ENCODE measurements around the gene DCC.

DCC gene

GRCh38 chr18:53541924-53542323 lies 1201.9 kb downstream of the DCC start:
- DNase-seq: no peak

DNA sequence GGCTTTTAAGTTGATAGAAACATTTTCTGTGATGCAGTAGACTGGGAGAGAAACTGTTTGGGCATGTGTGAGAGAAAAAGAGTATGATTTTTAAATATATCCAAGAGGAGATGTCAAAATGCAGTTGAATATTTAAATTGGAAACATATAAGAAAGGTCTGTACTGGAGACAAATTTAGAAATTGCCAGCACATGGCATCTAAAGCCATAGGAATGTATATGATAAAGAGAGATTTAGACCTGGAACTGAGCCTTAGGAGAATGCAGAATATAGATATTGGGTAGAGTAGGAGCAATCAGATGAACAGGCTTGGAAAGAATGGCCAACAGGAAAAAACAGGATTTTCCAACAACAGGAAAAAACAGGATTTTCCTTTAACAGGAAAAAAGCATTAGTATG lies 1203.7 kb downstream of the DCC start:
- no peak for DNase-seq

- DNase-seq: no peak
Observed at GRCh38 chr18:53544917-53545316, 1204.9 kb downstream of the DCC start.

GRCh38 chr18:53551868-53552426 lies 1212.0 kb downstream of the DCC start:
- DNase-seq: no peak

DNA sequence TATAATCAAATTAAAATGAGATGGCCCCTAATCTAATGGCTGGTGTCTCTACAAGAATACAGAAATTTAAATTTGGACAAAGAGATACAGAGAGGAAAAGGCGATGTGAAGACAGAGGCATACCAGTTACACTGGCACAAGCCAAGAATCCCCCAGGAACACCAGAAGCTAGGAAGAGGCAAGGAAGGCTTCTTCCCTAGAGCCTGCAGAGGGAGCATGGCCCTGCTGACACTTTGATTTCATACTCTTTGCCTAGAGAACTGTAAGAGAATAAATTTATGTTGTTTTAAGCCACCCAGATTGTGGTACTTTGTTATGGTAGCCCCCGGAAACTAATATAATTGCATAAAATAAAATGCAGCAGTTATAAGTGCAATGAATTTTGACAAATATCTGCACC lies 1213.0 kb downstream of the DCC start:
- DNase-seq: no peak

- DNase-seq: no peak
Observed at GRCh38 chr18:53556450-53556849, 1216.5 kb downstream of the DCC start.

DNA sequence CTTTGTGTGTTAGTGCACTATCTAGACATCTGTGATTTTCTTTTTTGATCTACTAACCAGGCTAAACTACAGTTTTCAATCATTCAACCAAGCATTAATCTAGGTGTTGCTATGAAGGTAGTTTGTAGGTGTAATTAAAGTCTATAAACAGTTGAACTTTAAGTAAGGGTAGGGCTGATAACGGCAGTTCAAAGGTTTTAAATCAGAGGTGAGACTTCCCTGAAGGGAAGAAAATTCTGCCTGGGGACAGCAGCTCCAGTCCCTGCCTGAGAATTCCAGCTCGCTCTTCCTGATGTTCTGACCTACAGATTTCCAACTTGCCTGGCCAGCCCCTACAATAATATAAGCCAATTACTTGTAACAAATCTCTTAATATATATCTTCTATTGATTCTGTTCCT lies 1220.5 kb downstream of the DCC start:
- DNase-seq: no peak

GRCh38 chr18:53566626-53567025 lies 1226.6 kb downstream of the DCC start:
- no peak for DNase-seq

- no peak for DNase-seq
Observed at GRCh38 chr18:53567929-53568574, 1228.1 kb downstream of the DCC start.

All from NCI-H187 (cell line).